ENCODE results near the gene C9. TPM values are rescaled to one million over a fixed set of nuclear protein-coding genes. Genes with fewer than 3 reads are reported as not detected.

C9 gene
- total and polyA plus RNA-seq, 7 donors: 0.24 TPM; not detected in 6

DNA sequence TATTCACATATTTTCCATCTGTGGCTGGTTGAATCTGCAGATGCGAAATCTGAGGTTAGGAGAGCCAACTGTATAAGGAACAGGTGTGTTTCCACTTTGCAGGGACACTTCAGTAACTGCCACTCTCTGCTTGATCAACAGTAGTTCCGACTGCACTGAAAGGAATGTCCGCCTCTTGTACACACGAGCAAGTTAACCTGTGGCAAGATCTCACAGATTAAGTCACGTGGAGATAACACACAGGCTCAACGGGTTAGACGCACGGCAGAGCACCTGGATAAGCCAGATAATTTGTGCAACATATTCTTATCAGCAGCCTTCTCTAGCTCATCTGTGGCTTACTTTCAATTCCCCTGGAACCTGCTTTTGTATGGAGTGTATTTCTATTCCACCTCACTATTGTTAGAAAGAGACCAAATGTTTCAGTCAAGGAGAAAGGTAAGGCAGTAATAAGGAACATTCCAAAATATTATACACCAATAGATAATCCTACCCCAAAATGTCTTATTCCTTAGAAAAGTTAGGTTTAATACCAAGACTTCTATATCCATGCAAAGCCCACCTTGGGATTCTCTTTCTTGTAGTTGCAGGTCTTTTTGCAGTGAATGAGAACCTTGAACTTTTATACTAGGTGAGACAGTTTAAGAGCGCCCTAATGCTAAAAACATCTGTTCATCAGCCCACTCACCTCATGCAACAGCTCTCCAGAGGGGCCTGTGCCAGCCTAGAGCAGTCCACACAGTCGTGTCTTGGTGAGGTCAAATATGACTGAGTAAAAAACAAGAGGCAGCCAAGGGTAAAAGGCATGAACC, 6.5 kb upstream of the C9 start:
- DNase-seq (no peak), ATAC-seq (no peak)
- Histone ChIP-seq H3K36me3 (ENCODE audit: insufficient read depth in 1 of 2, low read depth in 1 of 2) (peaks cover 0 to 48% of the 10 kb centered on the region in 2 donors), H3K27me3 (ENCODE audit: insufficient read depth in 3 of 3, low read length in 2 of 3) (no peaks in the 10 kb centered on the region), H3K27ac (no peak overlapping the region), H3K4me3 (no peak overlapping the region), H3K9me3 (no peaks in the 10 kb centered on the region), H3K4me1 (no peaks in the 10 kb centered on the region)
- intact Hi-C loops (cut with DNase I): no loop called here
- TF ChIP-seq CTCF (IDR thresholded peaks at IDR 0.05): no peak
- 70 to 82% (median 71%) methylated on average over 10 of the region's 10 CpGs for WGBS, 3 donors

DNA sequence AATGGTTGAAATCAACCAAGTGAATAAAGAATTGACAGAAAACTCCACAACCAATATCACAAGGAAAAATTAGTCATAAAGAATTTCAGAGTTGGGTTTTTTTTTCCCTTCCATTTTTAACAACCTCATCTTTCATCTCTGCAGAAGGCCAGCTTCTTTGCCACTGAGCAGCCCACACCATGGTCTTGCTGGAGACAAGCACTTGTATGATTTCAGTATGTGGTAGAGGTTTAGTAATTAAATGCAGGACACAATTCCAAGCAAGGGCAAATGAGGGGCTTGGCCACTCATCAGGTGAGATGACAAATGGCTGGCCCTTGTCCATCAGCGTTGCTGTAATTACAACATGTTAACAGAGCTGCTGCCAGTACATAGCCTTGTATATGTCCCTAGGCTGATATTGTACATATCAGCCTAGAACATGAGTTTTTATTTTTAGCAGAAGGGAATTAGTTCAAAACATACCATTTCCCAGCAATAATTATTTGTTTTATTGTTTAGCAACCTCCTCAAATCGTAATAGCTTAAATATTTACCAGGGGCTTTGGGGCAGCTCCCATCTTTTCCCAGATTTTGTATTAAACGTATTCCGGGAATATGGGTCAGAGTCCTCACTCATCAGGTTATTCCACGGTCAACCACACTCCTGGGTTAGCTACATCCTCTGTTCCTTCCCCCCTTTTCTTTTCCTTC, 5.0 kb upstream of the C9 start:
- Histone ChIP-seq H3K4me3 (no peak overlapping the region), H3K4me1 (no peaks in the 10 kb centered on the region), H3K36me3 (ENCODE audit: insufficient read depth in 1 of 2, low read depth in 1 of 2) (peaks cover 0 to 35% of the 10 kb centered on the region in 2 donors), H3K27me3 (ENCODE audit: insufficient read depth in 3 of 3, low read length in 2 of 3) (no peaks in the 10 kb centered on the region), H3K9me3 (no peaks in the 10 kb centered on the region), H3K27ac (no peak overlapping the region)
- ATAC-seq (no peak), DNase-seq (no peak)
- 70 to 79% (median 75%) methylated on average over 5 of the region's 5 CpGs for WGBS, 3 donors
- TF ChIP-seq CTCF (IDR thresholded peaks at IDR 0.05): no peak
- intact Hi-C loops (cut with DNase I): no loop called here

DNA sequence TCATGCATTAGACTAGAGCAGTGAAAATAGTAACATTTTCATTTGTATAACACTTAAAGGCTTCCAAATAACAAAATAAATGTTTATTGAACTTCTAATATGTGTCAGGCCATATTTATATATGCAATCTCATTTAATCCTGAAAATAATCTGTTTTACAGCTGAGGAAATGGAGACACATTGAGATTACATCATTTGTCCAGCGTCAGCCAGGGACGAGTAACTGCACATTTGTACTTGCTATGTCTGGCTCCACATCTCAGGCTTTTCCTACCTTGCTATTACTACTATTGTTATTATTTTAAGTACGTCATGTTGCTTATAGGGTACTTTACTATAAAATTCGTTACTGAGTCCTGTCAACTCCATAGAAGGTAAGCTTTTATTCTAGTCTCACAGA, 3.8 kb upstream of the C9 start:
- no peak overlapping the region for H3K27ac ChIP-seq
- no peaks in the 10 kb centered on the region for H3K9me3 ChIP-seq
- 44 to 56% (median 45%) methylated on average over 4 of the region's 4 CpGs for WGBS, 3 donors
- H3K4me3 ChIP-seq: no peak overlapping the region
- no peak for ATAC-seq
- TF ChIP-seq CTCF (IDR thresholded peaks at IDR 0.05): no peak
- peaks cover 0 to 24% of the 10 kb centered on the region in 2 donors for H3K36me3 ChIP-seq (ENCODE audit: insufficient read depth in 1 of 2, low read depth in 1 of 2)
- no peaks in the 10 kb centered on the region for H3K4me1 ChIP-seq
- DNase-seq: no peak
- intact Hi-C loops (cut with DNase I): no loop called here
- H3K27me3 ChIP-seq (ENCODE audit: insufficient read depth in 3 of 3, low read length in 2 of 3): no peaks in the 10 kb centered on the region

- Histone ChIP-seq H3K27me3 (ENCODE audit: insufficient read depth in 3 of 3, low read length in 2 of 3) (no peaks in the 10 kb centered on the region), H3K36me3 (ENCODE audit: insufficient read depth in 1 of 2, low read depth in 1 of 2) (peaks cover 0 to 20% of the 10 kb centered on the region in 2 donors), H3K27ac (no peak overlapping the region), H3K9me3 (no peaks in the 10 kb centered on the region), H3K4me3 (no peak overlapping the region), H3K4me1 (no peaks in the 10 kb centered on the region)
- TF ChIP-seq CTCF (IDR thresholded peaks at IDR 0.05): no peak
- 65 to 77% (median 71%) methylated on average over 3 of the region's 3 CpGs for WGBS, 3 donors
- intact Hi-C loops (cut with DNase I): no loop called here
- ATAC-seq (no peak), DNase-seq (no peak)
Observed at GRCh38 chr5:39367711-39368110, 3.4 kb upstream of the C9 start.

Data from psoas muscle (tissue), 8 donors.